Measurements from ENCODE around the gene LCA5.

Gene LCA5

DNA sequence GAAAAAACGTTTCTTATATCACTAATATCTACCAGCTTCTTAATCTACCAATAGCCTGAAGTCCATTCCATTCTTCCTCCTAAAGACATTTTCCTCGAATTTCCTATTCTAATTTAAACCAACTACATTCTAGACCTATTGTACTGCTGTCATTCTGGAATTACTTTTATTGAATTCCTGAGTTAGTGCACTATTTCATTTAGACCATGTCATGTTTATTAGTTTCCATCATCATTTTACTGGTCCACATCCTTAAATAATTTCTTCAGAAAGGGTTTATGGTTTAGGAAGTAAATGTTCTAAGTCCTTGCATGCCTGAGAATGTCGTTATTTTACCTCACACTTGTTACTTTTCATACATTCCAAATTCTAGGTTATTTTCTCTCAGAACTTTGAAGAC lies 13.2 kb downstream of the LCA5 start:
- TF ChIP-seq, protein P1, sequence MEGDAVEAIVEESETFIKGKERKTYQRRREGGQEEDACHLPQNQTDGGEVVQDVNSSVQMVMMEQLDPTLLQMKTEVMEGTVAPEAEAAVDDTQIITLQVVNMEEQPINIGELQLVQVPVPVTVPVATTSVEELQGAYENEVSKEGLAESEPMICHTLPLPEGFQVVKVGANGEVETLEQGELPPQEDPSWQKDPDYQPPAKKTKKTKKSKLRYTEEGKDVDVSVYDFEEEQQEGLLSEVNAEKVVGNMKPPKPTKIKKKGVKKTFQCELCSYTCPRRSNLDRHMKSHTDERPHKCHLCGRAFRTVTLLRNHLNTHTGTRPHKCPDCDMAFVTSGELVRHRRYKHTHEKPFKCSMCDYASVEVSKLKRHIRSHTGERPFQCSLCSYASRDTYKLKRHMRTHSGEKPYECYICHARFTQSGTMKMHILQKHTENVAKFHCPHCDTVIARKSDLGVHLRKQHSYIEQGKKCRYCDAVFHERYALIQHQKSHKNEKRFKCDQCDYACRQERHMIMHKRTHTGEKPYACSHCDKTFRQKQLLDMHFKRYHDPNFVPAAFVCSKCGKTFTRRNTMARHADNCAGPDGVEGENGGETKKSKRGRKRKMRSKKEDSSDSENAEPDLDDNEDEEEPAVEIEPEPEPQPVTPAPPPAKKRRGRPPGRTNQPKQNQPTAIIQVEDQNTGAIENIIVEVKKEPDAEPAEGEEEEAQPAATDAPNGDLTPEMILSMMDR (IDR thresholded peaks at IDR 0.05), result no peak
- Histone ChIP-seq H2AFZ (no peak overlapping the region), H3K36me3 (ENCODE audit: control insufficient read depth, insufficient read depth, low read length) (no peaks in the 10 kb centered on the region), H3K27me3 (ENCODE audit: control insufficient read depth, insufficient read depth, low read length) (no peaks in the 10 kb centered on the region), H3K4me3 (ENCODE audit: low read depth, low read length) (no peak overlapping the region), H3K27ac (no peak overlapping the region), H3K9ac (no peak overlapping the region), H3K4me1 (peaks cover 9% of the 10 kb centered on the region), H3K9me3 (ENCODE audit: control insufficient read depth, low read length) (no peaks in the 10 kb centered on the region), H3K79me2 (peaks cover 19% of the 10 kb centered on the region), H3K4me2 (ENCODE audit: low read length) (no peak overlapping the region)

DNA sequence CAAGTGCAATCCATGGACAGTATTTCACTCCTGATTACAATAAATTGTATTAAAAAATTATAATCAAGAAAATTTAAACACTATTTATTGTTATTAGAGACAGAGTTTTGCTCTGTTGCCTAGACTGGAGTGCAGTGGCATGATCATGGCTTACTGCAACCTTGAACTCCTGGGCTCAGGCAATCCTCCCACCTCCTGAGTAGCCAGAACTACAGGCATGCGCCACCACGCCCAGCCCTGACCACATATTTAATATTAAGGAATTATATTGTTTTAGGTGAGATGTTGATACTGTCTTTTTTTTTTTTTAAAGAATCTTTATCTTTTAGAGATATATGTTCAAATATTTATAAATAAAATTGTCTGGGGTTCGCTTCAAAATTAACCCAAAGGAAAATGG lies 14.6 kb downstream of the LCA5 start:
- Histone ChIP-seq H3K9me3 (ENCODE audit: control insufficient read depth, low read length) (no peaks in the 10 kb centered on the region), H3K4me3 (ENCODE audit: low read depth, low read length) (no peak overlapping the region), H3K4me2 (ENCODE audit: low read length) (no peak overlapping the region), H3K27ac (no peak overlapping the region), H3K27me3 (ENCODE audit: control insufficient read depth, insufficient read depth, low read length) (no peaks in the 10 kb centered on the region), H3K9ac (no peak overlapping the region), H2AFZ (no peak overlapping the region), H3K4me1 (peaks cover 9% of the 10 kb centered on the region), H3K36me3 (ENCODE audit: control insufficient read depth, insufficient read depth, low read length) (no peaks in the 10 kb centered on the region), H3K79me2 (peaks cover 16% of the 10 kb centered on the region)
- TF ChIP-seq, protein P1 (IDR thresholded peaks at IDR 0.05), result no peak

DNA sequence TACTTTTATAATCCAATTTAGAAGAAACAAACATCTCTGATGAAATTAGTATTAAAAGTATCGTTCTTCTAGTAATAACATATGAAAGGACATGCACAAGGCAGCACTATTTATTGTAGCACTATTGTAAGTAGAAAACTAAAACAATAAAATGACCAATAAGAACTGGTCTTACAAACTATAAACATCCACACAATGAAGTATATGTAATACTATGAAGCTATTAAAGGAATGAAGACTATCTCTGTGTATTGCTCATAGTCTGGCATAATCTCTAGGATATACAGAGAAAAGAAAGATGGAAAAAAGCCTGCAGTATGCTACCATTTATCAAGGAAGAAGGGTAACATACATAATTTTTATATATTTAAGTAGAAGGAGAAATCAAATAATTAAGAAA lies 16.7 kb downstream of the LCA5 start:
- no peaks in the 10 kb centered on the region for H3K9me3 ChIP-seq (ENCODE audit: control insufficient read depth, low read length)
- TF ChIP-seq, protein P1 (IDR thresholded peaks at IDR 0.05), result no peak
- no peaks in the 10 kb centered on the region for H3K27me3 ChIP-seq (ENCODE audit: control insufficient read depth, insufficient read depth, low read length)
- H3K27ac ChIP-seq, result no peak overlapping the region
- no peak overlapping the region for H2AFZ ChIP-seq
- H3K4me1 ChIP-seq, result peaks cover 6% of the 10 kb centered on the region
- no peak overlapping the region for H3K9ac ChIP-seq
- no peak overlapping the region for H3K4me3 ChIP-seq (ENCODE audit: low read depth, low read length)
- no peaks in the 10 kb centered on the region for H3K36me3 ChIP-seq (ENCODE audit: control insufficient read depth, insufficient read depth, low read length)
- peaks cover 9% of the 10 kb centered on the region for H3K79me2 ChIP-seq
- no peak overlapping the region for H3K4me2 ChIP-seq (ENCODE audit: low read length)

DNA sequence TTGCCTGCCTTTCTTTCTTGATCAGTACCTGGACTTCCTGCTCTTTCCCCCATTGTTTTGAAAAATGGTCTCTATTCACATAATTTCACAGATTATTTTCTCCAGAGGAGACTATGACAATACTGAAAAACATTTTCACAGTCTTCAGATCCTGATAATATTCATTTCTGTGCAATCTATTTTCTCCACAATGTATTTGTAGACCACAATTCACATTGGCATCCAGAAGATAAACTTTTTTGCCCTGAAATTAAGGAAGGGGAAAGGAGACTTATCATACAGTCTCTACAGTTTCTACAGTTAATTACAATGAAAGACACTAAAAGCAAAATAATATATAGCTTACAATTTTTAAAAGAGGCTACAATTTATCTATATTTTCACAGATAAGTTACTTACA lies 18.4 kb downstream of the LCA5 start:
- Histone ChIP-seq H3K79me2 (peaks cover 15% of the 10 kb centered on the region), H3K27me3 (ENCODE audit: control insufficient read depth, insufficient read depth, low read length) (no peaks in the 10 kb centered on the region), H3K36me3 (ENCODE audit: control insufficient read depth, insufficient read depth, low read length) (no peaks in the 10 kb centered on the region), H3K9ac (no peak overlapping the region), H2AFZ (no peak overlapping the region), H3K27ac (no peak overlapping the region), H3K4me2 (ENCODE audit: low read length) (no peak overlapping the region), H3K4me3 (ENCODE audit: low read depth, low read length) (no peak overlapping the region), H3K9me3 (ENCODE audit: control insufficient read depth, low read length) (no peaks in the 10 kb centered on the region), H3K4me1 (no peaks in the 10 kb centered on the region)
- TF ChIP-seq, protein P1 (IDR thresholded peaks at IDR 0.05), result no peak

DNA sequence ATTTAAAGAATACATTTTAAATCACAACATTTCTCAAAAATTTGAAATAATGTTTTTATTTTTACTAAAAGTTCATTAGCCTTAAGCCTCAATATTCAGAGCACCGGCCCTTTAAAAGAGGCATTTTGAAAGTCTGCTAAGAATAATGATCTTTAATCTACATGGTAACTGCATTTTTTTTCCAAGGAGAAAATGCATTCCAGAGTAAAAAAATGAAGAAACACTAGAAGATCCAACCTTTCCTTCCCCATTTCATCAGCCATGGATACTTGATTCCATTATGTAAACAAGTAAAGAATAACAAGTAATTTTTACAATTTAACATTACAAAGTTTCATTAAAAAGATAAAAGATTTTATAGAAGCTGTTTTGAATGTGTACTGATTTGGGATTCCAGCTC lies 21.8 kb downstream of the LCA5 start:
- no peak overlapping the region for H3K9ac ChIP-seq
- no peaks in the 10 kb centered on the region for H3K36me3 ChIP-seq (ENCODE audit: control insufficient read depth, insufficient read depth, low read length)
- no peak overlapping the region for H3K4me3 ChIP-seq (ENCODE audit: low read depth, low read length)
- no peaks in the 10 kb centered on the region for H3K9me3 ChIP-seq (ENCODE audit: control insufficient read depth, low read length)
- H3K4me1 ChIP-seq, result peaks cover 4% of the 10 kb centered on the region
- H3K27me3 ChIP-seq (ENCODE audit: control insufficient read depth, insufficient read depth, low read length), result no peaks in the 10 kb centered on the region
- TF ChIP-seq, protein P1 (IDR thresholded peaks at IDR 0.05), result no peak
- H3K79me2 ChIP-seq, result peaks cover 13% of the 10 kb centered on the region
- H3K27ac ChIP-seq, result no peak overlapping the region
- H2AFZ ChIP-seq, result no peak overlapping the region
- no peak overlapping the region for H3K4me2 ChIP-seq (ENCODE audit: low read length)
